Fibroblast of the conjunctiva (primary cell): ENCODE measurements around the gene OSBPL6.

Experiments
- DNase-seq: peaks from one replicate; pipeline ENCODE4 v3.0.0-alpha.2; 2010; ENCODE audit warnings: low read depth

Gene OSBPL6

DNA sequence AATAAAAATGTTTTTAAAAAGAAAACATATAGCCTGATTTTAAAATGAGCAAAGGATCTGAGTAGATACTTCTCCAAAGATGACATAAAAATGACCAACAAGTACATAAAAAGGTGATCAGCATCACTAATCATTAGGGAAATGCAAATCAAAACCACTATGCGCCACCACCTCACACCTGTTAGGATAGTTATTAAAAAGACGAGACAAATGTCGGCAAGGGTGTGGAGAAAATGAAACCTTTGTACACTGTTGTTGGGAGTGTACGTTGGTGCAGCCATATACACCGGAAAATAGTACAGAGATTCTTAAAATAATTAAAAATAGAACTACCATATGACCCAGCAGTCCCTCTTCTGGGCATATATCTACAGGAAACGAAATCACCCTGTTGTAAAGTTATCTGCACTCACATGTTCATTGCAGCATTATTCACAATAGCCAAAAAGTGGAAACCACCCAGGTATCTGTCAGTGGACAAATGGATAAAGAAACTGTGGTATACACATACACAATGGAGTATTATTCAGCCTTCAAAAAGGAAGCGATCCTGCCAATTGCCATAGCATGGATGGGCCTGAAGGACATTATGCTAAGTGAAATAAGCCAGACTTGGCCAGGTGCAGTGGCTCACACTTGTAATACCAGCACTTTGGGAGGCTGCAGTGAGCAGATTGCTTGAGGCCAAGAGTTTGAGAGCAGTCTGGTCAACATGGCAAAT is 165.0 kb downstream of the OSBPL6 start:
- no peak for DNase-seq

DNA sequence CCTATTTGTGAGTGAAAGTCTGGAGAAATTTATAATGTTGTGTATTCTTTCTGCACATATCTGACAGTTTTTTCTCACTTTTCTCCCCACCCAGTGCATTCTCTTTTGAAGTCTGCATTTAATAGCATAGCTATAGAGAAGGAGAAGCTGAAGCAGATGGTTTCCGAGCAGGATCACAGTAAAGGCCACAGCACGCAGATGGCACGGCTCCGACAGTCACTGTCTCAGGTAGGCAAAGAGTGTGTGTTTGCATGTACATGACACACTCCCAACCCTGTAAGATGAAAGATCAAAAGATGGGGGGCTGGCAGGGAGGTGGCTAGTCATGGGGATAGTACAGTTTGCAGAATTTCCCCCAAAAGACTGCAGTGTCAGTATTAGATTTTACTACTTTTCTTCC is 167.3 kb downstream of the OSBPL6 start:
- DNase-seq, result no peak

DNA sequence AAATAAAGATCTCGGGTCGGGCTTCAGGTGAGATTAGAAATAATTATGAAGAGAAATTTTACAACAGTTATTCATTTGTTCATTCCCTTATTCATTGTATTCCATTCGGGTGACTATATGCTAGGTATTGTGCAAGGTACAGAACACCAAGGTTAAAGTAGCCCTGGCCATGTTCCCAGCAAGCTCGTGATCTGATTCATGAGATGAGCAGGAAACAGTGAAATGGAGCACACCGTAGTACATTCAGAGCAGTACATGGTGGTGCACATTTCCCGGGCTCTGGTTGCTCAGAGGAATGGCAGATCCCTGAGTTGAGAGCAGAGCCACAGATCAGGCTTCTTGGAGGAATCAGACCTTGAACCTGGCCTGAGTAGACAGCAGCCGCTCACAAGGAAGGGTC is 168.9 kb downstream of the OSBPL6 start:
- DNase-seq, result no peak

DNA sequence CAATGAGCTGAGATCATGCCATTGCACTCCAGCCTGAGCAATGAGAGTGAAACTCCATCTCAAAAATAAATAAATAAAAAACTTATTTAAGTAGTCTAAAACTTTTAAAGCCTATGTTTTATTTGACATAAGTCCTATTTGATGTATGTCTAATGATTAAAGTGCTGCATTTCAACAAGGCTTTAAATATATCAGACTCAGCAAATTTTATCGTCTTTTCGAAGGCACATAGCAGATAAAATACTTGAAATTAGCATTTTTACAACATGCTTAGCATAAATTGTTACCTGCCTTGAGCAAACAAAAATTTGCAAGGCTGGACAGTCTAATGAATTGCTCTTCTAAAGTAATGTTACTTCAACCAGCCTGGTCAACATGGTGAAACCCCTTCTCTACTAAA is 170.8 kb downstream of the OSBPL6 start:
- no peak for DNase-seq

DNA sequence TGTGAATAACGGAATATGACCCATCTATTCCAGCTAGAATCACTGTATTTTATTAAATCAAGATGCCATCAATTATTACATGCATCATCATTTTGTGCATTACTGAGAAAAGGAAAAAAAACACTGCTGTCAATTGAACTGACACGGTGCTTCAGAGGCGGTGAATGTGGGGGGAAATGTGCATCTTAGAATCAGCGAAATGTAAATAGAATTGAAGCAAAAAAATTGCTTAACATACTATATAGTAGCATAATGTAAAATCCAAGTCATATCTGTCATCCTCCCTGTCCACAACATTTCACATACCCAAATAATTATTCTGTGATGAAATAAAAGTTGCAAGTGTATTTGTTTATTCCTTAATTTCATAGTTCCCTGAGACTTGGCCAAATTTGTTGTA is 172.1 kb downstream of the OSBPL6 start:
- DNase-seq, result no peak

DNA sequence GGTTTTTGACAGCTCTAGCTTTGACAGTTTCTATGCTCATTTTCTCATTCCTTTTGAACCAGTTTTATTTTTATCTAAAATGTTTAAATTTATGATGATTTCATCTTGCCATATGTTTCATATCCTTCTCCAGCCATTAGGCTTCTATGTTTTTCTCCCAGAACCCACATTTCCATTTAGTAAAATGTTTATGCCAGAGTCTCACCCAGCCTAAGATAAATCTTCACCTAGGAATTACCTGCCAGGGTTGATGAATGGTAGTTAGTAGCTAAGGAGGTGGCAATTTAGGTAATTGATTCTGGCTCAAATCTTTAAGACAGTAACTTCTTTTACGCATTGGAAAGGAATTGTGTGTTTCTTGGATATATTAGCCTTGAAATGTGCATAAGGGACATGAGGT is 173.0 kb downstream of the OSBPL6 start:
- DNase-seq, result no peak

DNA sequence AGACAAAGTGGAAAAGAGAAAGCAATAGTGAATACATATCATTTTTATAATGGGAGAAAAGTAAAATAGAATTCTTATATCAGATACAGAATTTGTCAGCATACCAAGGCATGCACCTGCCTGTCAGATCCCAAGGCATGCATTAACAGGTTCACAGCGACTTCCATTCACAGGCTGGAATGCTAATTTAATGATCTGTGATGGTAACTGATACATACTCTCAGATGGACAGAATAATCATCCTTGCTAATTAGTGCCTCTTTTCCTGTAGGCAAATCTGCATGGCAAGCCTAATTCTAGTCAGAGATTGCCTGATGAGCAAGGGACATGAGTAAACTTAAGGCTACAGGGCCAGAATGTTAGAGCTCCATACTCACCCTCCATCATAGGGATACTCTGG is 180.6 kb downstream of the OSBPL6 start:
- no peak for DNase-seq

DNA sequence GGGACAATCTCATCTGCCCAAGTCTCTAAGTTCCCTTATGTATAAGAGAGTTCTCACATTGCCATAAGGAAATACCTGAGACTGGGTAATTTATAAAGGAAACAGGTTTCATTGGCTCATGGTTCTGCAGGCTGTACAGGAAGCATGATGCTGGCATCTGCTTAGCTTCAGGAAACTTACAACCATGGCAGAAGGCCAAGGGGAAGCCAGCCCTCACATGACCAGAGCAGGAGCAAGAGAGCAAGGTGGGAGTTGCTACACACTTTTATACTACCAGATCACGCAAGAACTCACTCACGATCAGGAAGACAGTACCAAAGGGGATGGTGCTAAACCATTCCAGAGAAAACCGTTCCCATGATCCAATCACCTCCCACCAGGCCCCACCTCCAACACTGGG is 182.7 kb downstream of the OSBPL6 start:
- no peak for DNase-seq

DNA sequence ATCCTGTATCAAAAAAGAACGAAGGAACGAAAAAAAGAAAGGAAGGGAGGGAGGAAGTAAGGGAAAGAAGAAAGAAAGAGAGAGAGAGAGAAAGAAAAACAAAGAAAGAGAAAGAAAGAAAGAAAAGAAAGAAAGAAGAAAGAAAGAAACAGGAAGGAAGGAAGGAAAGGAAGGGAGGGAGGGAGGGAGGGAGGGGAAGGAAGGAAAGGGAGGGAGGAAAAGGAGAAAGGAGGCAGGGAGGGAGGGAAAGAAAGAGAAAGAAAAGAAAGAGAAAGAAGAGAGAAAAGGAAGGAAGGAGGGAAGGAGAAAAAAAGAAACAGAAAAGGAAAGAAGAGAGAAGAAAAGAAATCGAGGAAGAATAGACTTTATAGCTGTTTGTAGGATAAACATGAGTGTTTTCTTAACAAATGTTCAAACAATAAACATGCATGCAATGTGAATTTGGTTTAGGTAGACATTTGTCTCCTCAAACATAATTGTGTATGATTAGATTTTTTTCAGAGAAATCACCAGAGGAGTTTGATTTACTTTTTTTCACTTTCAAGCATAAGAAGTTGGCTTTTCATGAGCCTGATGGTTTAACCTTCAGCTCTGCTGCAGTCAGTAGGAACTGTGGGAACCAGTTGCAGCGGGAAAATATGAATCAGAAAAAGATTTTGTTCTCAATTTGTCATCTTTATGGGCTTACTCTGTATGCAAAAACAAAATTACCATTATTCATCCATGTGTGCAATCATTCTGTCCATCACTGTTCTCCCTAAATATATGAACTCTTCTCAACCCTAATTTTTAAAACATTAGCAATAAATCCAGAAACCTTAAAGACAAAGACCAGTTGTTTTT is 185.1 kb downstream of the OSBPL6 start:
- no peak for DNase-seq

DNA sequence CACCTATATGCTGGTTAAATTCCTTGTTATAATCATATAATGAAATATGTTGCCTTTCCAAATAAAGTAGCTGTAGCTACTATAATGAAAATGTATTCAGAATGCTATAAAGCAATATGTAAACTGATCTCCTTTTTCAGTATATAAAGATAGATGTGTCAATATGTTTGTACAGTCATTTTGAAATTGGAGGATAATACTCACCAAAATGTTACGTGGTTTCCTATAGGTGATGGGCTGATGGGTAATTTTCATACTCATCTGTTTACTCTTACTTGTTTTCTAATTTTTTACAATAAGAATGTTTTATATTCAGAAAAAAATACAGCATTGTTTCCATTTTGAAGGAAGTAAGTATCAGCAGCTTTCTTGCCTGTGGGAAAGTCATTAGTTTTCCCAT is 186.5 kb downstream of the OSBPL6 start:
- no peak for DNase-seq

DNA sequence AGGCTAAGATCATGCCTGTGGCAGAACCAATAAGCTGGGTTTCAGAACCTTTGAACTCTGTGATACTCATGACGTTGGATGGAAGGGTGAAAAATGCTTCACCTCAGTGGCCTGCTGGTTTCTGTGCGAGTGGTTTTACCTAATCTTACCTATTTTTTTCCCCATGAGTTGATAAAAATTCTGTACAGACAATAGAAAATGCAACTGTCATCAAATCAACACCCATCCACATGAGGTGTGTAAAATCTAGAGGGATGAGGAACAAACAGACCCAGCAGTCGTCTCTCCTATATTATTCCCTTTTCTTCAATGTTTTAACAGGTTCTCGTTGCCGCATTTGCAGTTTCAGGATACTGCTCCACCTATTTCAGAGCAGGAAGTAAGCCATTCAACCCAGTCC is 189.4 kb downstream of the OSBPL6 start:
- DNase-seq, result no peak

DNA sequence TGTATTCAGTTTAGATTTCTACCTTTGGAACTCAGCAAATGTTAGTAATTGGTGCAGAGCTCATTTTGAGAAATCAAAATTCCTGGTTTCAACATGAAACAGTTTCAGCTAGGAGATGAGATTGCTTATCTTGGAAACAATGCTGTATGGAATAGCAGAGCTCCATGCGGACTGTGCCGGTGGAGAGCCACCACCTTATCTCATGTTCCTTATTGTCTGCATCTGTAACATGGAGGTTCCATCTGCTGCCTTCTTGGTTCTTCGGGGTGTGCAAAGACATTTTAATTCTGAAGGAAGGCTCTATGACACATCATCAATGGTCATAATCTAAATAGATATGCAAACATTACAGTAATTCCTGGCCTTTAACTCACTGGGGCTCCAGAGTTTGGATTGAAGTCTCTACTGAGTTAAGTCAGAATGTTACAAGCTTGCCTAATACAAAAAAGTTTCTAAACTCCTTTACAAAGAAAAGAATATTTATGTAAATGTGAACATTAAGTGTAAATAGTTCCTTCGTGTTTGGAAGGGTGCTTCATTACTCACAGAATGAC is 191.4 kb downstream of the OSBPL6 start:
- no peak for DNase-seq

DNA sequence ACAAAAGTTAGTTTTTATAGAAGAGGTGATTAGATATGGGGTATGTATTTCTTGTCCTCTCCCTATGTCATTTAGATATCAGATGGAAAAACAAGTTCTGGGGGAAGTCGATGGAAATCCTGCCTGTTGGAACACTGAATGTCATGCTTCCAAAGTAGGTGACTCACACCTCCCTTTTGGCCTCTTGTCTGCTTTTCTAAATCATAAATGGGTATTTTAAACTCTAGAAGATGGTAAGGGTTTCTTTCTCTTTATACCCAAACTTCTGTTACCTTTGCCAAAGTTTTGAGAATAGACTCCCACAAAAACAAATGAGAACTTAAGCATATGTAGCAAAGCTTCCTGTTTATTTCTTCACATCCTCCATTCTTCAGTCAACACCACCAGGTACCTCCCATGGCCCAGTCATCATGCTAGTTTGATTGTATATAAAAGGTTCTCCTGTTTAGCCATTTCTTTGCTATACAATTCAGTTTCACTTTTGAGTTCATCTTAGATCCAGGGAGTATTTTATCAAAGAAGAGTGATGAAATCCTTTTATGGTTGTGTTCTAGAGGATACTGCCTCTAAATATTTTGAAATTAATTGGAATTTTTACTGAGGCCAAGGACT is 192.8 kb downstream of the OSBPL6 start:
- no peak for DNase-seq

DNA sequence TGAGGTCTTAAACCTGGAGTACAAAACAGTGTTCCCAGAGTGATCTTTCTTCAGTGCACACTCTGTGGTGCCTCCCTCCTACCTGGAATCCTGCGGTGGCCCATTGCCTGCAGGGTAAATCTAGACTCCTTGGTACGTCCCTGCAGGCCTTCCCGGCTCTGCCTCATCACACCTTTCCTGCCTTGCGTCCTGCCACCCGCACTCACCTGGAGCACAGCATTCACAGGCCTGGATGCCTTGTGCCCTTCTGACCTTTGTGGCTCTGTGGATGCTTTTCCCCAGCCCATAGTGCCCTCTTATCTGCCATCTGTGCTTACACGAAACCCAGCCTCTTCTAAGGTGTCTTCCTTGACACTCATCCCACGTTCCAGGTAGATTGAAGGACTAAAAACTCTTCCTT is 194.0 kb downstream of the OSBPL6 start:
- no peak for DNase-seq

DNA sequence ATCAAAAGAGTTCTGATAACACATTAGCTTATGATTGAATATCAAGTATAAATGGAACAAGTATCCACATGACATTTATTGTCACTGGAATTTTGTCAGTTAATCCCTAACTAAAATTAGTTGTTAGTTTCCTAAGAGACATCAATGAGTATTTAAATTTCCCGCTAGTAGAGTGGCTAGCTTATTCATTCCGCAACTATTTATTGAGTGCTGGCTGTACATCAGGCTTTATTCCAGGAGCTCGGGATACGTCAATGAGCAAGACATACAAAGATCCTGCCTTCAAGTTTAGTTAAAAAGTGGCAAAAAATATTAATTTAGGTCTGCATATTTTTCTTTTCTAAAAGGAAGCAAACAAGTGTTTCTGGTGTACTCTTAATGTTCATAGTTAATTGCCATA is 197.4 kb downstream of the OSBPL6 start:
- DNase-seq, result no peak

DNA sequence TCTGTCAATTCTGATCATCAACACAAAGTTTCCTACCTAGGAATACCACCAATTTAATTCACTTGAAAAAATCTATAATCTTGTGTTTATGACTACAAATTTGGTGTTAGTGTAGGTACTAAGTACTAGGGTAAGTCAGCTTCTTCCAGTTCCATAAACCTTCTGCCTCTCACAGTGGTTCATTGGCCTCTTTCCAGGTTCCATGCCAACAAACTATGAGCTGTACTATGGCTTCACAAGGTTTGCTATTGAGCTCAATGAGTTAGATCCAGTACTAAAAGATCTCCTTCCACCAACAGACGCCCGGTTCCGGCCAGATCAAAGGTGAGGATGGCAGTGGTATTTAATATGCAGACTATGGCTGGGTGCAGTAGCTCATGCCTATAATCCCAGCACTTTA is 197.9 kb downstream of the OSBPL6 start:
- no peak for DNase-seq

DNA sequence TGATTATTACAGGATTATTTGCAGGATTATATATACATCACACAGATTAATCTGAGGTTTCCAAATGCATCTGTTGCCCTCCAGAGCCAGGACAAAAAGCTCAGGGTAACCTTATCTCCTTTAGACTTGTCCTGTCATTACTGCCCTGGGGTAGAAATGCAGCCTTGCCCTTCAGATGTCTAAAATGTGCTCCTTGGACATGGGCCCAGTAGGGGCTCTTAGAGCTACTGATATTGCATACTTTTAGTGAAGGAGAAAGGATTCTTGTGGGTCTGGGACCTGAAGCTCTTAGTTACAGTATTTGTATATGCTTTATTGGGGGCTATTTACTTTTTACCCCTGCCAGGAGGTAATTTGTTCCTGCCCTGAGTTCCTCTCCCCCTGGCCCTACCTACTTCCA is 200.5 kb downstream of the OSBPL6 start:
- no peak for DNase-seq

DNA sequence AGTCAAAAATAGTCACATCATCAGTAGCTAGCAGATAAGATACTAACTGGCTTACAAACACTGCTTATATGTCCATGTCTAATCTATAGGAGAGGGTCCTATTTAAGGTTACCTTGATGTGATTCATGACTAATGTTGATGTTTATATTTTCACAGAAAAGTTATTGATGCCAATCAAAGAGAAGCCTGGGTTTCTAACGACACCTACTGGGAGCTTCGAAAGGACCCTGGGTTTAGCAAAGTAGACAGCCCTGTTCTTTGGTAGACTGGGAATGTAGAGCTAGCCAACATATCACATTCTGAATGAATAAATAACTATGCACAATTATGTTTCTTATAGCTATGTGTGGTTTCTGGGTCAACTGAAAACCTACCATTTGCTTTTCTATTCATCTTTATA is 201.0 kb downstream of the OSBPL6 start:
- DNase-seq, result no peak

DNA sequence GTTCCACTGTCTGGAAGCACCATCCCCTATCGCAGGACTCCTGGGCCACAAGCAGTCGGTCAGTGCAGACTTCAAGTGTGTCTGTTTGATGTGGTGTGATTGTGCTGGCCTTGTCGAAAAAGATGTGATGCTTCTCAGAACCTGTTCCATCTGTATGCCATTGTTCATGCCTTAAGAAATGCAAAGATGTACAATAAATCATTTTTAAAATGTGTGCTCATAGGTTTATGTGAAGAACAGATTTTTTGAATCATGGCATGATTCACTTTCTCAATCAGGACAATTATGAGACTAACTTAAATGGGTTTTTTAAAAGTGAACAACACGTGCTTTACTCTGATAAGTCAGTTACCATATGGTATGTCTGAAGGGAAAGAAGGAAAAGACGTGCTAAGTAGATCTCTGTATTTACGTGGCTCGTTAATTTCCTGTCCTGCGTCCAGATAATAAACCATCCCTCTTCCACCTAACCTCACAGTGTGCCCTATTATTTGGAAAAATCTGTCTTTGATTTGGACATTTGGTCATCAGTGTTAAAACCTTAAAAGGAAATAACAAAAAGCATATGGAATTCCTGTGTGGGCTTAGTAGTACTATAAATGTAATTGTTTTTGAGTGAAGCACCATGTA is 201.7 kb downstream of the OSBPL6 start:
- no peak for DNase-seq

DNA sequence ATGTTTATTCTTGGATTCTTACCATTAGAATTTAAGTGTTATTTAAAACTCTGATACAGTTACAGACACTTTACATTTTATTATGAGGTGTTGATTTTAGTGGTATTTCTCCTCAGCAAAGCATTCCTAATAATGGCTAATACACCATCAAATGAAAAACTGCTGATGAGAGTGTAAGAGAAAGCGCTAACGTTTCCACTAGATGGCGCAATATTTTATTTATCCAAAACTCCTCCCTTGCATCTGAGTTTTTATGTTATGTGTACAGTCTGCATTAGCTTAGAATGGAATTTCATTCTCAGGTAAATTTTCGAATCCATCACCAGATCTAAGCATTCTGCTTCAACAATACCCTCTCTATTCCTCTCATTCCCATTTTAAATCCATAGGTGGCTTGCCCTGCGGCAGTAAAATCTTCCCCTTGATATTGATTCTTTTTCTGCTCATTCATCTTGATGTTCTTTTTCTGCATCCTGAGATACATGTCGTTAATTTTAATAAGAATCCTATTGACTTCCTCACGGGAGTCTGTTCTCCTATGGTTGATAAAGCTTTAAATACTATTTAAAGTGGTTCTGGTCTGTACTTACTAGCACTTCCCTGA is 202.8 kb downstream of the OSBPL6 start:
- DNase-seq, result no peak

DNA sequence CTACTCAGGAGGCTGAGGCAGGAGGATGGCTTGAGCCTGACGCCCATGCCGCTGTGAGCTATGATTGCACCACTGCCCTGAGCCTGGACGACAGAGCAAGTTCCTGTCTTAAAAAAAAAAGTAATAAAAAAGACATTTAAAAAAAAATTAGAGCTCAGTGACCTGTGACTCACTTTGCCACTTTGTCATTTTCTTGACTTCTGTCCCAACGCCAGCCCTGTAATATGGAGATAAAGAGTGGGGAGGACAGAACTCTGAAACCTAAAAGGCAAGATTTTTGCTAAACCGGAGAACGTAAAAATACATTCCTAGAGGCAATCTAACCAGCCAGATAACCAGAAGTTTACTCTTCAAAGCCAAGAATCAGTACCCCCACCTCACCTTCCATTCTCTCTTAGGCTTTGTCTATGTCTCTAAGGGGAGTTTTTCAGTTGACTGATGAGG is 207.7 kb downstream of the OSBPL6 start:
- DNase-seq, result no peak
